SH-SY5Y (cell line): Measurements from ENCODE around the gene XYLB.
A peak's percentile ranks its signal among the peaks of the same experiment; 100 is the strongest.

ENCODE experiments used
- GATA2 ChIP-seq: IDR thresholded peaks from 2 replicates; pipeline ENCODE4 v1.6.1; 2011; ENCODE audit warnings: mild to moderate bottlenecking, low read depth, low read length
- GATA3 ChIP-seq: IDR thresholded peaks from 2 replicates; pipeline ENCODE4 v1.6.1; 2011; ENCODE audit warnings: low read depth, mild to moderate bottlenecking, low read length, moderate library complexity

XYLB gene

DNA sequence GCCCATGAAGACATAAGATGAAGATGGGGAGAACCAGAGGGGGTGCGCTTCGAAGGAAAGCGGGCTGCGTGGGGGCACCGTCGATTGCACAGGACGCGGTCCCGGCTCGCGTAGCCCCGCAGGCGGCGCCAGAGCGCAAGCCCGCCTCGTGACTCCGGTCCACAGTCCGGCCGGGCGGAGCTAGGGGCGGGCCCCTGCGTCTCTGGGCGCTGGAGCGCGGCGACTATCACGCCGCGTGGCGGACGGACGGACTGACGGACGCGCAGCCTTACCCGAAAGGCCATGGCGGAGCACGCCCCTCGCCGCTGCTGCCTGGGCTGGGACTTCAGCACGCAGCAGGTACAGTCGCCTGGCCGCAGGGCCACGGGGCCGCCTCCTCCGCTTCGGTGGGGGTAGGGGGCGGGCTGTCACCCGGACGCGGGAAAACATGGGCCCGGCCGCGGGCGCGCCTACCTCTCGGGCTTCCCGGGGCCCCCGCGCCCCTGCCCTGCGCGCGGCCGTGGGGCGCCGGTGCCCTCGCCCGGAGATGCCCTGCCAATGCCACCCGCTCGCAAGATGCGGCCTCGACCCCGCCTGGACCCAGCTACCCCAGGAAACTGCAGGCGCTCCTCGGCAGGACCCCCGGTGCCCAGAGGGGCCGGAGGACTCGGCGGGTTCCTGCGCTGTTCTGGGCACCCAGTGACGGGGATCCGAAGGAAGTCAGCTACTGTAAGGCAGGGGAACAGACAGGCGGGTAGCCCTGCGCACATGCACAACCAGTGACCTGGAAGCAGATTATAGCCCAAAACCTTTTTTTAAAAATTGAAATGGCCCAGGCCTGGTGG is at the start of gene XYLB:
XYLB (plus strand) TSS at position 199 of the 824 bp plus-strand sequence; CDS start at position 283, 84 bp downstream.
- TF ChIP-seq GATA2 (no peak), GATA3 (no peak)

DNA sequence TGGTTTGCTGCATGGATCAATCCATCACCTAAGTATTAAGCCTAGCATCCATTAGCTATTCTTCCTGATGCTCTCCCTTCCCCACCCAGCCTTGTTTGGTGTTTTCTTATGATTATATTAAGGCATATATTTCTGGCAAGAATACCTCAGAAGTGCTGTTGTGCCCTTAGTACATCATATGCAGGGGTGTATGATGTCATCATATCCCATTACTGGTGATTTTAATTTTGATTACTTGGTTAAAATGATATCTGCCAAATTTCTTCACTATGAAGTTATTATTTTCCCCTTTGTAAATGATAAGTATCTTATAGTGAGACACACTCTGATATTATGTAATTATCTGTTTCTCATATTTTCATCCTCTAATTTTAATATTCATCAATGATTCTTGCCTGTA is 49.0 kb upstream of the XYLB start:
- TF ChIP-seq GATA2 = no peak
- no peak for TF ChIP-seq GATA3

DNA sequence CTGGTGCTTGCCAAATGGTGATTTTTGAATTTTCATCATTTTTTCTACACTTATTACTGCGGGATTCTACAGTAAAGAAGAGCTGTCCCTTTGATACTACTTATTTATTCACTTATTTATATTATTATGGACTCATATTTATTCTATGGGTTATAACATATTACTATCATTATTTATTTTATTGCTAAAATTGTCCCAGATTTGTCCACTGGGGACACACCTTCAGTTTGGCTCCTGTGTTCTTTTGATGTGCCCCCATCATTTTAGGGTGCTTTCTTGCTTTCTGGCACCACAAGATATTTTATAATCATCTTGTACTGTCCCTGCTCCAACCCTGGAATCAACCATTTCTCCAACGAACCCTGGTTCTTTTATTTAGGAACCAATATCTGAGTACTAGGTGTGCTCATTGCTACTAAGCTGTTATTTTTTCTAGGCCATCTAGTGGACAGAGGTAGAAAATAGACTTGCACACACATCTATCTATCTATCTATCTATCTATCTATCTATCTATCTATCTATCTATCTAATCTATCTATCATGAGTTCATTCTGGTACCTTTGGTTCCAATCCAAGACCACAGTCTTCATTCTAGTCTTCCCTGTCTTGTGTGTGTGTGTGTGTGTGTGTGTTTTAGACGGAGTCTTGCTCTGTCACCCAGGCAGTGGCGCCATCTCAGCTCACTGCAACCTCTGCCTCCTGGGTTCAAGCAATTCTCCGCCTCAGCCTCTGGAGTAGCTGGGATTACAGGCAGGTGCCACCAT is 48.5 kb upstream of the XYLB start:
- TF ChIP-seq GATA2 (no peak), GATA3 (no peak)

DNA sequence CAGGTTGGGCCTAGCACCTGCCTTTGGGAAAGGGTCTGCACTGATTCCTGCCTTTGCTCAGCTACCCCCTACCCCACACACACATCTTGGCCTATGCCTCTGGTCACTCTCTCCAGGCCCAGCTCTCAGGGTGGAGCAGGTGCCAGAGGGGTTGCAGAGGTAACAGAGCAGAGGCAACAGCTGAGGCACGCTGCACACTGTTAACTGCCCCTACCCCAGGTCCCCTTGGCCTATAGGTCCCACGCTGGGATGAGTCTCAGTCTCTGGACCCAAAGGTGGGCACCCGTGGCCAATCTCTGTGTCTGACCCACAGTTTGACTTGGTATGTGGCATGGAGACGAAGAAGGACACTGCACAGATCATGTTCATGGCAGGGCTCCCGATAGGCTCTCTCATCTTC is 39.6 kb upstream of the XYLB start:
- TF ChIP-seq GATA3 (no peak), GATA2 (no peak)

DNA sequence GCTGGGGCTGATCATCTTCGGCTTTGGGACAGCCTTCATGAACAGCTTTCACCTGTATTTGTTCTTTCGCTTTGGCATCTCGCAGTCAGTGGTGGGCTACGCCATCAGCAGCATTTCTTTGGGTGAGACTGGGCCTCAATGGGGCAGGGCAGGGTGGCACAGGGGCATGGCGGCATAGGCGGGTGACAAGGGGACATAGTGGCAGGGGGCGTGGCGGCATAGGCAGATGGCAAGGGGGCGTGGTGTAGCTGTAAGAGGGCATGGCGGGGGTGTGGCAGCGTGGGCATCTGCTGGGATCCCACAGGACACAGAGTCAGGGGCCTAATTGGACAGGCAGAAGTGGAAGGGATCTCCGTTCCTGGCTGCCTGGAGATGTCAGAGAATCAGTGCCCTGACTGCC is 39.0 kb upstream of the XYLB start:
- TF ChIP-seq GATA2 (no peak), GATA3 (no peak)

DNA sequence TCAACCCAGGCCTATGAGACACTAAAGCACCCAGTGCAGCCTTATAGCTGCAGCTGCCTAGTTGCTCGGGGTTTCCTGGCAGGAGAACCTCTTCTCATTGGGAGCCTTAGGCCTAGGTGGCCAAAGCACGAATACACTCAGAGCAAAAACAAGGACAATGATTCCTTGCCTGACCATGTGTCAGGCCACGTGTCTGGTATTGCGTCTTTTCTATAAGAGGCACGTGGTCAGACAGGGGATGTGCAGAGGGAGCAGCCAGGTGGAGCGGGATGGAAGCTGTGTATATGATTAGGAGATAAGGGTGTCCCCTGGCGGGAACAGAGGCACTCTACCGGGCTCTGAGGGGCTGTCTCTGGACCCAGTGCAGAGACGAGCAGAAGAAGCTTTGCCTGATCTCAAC is 38.1 kb upstream of the XYLB start:
- no peak for TF ChIP-seq GATA2

DNA sequence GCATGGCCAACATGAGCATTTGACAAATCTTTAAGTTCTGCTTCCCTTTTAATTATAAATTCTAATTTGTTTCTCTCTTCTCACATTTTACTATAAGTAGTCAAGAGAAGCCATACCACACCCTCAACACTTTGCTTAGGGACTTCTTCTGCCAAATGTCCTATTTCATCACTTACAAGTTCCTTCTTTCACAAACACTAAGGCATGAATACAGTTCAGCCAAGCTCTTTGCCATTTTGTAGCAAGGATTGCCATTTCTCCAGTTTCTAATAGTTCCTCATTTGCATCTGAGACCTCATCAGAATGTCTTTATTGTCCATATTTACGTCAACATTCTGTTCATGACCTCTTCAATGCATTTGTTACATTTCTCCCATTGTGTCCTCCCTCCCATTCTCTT is 35.1 kb upstream of the XYLB start:
- TF ChIP-seq GATA2 (no peak), GATA3 (no peak)

DNA sequence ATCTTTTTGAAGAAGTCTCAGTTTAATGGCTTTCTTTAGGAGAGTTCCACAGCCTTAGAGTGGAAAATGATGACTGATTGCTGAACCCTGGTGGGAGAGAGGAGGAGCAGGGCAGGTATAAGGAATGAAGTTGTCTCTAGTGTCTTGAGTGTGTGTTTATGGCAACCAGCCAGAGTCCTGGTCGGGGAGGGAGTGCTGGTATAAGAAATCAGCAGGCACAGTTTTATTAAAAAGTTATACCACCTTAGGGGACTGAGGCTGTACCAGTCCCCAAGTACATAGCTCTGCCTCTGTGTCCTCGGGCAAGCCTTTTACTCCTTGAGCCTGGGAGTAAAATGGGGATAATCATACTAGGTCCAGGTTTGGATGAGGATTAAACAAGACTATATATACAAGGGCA is 34.6 kb upstream of the XYLB start:
- TF ChIP-seq GATA2 (no peak), GATA3 (no peak)

DNA sequence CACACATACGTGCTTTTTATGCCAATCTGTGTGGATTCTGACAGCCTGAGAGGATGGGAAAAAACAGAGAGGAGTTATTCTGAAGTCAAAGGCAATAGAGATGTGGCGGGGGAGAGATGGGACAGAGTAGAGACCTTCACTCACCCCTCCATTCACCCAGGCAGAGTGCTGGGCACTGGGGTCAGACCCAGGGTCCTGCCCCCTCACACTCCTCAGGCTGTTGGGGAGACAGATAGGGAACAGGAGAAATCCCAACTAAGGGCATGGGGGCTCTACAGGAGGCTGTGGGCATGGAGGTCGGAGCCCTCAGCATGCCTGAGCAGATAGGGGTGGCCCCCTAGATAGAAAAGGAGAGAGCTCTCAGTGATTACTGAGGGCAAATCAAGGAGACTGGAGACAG is 34.2 kb upstream of the XYLB start:
- no peak for TF ChIP-seq GATA3
- TF ChIP-seq GATA2 = no peak

DNA sequence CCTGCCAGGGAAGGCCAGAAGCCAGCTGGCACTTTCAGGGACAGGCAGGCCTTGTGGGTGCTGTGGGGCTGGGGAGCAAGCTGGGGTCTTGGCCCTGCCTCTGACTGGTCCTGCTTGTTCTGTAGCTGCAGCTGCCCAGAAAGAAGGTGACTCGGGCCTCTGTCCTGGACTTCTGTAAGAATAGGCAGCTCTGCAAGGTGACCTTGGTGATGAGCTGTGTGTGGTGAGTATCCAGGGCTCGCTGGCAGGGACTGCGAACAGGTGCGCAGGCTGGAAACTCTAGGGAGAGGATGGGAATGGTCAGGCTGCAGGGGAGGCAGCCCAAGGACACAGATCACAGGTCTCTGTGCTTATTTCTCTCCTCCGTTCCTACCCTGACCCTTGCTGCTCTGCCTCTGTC is 33.3 kb upstream of the XYLB start:
- no peak for TF ChIP-seq GATA3
- no peak for TF ChIP-seq GATA2

DNA sequence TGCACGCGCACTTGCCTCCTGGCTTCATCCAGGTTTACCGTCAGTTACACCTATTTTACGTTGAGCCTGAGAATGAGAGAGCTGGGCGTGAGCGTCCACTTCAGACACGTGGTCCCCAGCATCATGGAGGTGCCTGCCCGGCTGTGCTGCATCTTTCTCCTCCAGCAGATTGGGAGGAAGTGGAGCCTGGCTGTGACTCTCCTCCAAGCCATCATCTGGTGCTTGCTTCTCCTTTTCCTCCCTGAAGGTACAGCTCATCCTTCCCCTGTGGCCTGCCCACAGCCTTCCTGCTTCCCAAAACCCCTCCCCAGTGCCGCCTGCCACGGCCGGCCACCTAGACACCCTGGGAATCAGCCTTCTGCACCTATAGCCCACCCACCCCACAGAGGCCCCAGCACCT is 32.9 kb upstream of the XYLB start:
- TF ChIP-seq GATA3 (no peak), GATA2 (no peak)

DNA sequence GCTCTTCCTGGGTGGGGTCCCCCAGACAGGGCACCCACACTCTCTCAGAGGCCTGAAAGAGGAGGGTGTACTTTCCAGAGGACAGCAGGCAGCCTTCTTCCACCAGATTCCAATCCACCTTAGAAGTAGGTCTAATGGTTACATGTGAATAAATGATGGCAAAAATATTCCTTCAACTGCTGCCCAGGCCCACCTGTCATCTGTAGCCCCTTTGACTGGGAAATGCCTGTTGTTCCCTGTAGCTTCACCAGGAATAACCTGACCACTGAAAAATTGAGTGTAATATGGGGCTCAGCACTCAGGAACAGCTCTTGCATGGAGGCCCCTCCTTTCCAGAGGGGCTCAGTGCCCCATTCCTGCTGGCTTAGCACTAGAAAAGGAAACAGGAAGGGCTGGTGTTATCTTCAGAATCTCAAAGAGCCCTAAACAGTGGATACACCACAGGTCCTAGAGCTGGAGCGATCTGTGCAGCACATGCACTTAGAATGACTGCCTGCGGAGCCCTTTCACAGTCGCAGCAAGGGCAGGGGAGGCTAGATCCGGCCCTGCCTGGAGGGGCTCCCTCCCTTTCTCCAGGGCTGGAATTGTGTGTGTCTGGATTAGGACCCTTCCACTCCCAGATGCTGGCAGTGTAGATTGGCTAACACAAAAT is 32.3 kb upstream of the XYLB start:
- TF ChIP-seq GATA2 (peak; percentile 95), GATA3 (peak; percentile 88)

DNA sequence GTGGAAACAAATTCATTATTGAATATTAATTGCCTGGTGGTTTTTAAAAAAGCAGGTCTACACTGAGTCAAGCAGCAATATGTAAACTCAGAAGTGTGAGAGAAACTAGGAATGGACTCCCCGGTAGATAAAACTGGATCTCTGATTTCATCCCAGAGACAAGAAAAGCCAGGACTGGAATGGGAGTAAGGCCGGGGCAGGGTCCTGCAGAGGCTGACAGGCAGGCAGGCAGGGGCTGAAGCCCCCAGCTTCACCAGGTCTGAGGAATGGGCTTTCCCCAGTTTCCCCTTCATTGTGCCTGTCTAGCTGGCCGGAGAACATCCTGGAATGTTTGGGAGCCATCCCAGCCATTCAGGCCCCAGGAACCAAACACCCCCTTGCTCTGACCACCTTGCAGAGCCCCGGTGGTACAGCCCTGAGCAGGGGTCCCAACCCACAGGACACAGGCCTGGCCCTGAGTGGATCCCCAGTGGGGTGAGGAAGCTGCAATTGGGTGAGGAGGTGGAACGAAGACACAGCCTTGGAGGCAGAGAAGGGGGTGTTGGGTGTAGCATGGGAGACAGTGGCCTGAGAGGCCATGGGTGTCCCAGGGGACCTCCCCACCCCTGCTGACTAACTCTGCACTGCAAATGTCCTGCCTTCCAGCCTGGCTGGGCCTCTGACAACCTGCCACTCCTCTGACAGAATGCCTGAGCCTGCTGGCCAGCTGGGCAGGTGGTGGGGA is 31.7 kb upstream of the XYLB start:
- TF ChIP-seq GATA3 (no peak), GATA2 (no peak)
